ENCODE results near the gene SLC22A16. TPM values are rescaled to one million over a fixed set of nuclear protein-coding genes. Genes with fewer than 3 reads are reported as not detected.
A peak's percentile ranks its signal among the peaks of the same experiment; 100 is the strongest.
"Not testable (repeated sequence)": the region's sequence is repeated elsewhere in the genome, so short reads cannot be mapped to it uniquely, and the experiment has no call there.

Gene SLC22A16
- not detected for total RNA-seq

DNA sequence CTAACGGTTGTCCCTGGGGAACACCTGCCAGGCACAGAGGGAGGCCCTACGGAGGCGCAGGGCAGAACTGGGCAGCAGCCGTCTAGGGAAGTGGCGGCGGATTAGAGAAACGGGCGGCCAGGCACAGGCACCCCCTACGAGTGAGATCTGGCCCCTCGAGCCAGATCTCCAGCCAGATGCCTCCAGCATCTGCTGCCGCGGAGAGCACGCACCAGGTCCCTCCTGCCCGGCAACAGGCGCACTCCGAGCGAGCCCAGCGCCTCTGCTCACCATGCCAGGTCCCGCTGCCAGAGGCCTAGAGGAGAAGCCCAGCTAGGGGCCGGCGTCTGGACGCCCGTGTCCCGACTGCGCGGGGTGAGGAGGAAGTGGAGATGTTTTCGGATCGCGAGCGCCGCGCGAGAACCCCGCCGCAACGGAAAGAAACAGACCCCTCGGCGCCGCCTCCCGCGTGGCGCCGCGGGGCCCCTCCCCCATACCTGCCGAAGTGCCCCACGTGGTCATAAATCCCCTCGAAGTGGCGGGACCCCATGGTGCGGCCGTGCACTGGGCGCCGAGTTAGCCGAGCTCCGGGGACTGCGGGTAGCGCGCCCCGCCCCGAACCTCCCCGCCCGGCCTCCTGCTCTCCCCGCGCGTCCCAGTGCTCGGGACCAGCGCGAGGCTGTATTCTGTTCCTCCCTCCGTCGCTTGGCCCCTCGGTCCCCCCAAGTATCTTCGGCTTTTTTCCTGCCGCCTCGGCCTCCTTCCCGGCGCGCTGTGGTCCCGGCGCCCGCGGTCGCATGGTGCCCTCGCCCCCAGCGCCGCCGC, at the start of gene SLC22A16:
Gene SLC22A16 (minus strand): TSS at position 568 of the 804 bp plus-strand sequence. CDS start 39 bp downstream, at position 529.
- intact Hi-C loops (cut with micrococcal nuclease) = no loop called here
- no peak within 1 kb of the TSS for H3K27ac Mint-ChIP-seq
- H3K4me3 Mint-ChIP-seq = peak within 1 kb of the TSS; percentile 61
- DNase-seq = no peak
- no peaks in the 10 kb centered on the region for H3K36me3 Mint-ChIP-seq (ENCODE audit: low read depth)
- CTCF ChIA-PET = no interaction called here
- H3K4me1 Mint-ChIP-seq (ENCODE audit: low read depth) = peaks cover 8% of the 10 kb centered on the region
- peaks cover 37% of the 10 kb centered on the region for H3K27me3 Mint-ChIP-seq (ENCODE audit: low read depth)
- no peaks in the 10 kb centered on the region for H3K9me3 Mint-ChIP-seq

DNA sequence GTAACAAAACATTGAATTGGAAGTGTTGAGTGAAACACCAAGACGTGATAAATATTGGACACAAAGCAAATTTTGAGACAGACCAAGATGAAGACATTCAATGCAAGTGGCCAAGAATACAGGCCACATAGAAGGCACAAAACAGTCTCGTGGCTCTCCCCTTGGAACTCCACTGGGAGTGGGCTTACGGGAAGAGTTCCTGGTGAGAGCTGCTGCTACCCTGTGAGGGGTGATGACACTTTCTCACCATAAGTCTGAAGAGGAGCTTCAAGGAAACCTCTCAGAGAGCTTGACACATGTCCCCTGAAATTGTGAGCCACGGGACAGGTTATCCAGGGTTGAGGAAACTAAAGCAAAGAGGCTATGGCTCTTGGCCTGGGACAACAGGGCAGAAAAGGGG, 48.6 kb upstream of the SLC22A16 start:
- Mint-ChIP-seq H3K4me1 (ENCODE audit: low read depth) (no peaks in the 10 kb centered on the region), H3K9me3 (no peaks in the 10 kb centered on the region), H3K27ac (no peak overlapping the region), H3K4me3 (no peak overlapping the region), H3K27me3 (ENCODE audit: low read depth) (no peaks in the 10 kb centered on the region), H3K36me3 (ENCODE audit: low read depth) (no peaks in the 10 kb centered on the region)
- DNase-seq = no peak
- CTCF ChIA-PET = interaction anchor here (0.6 kb wide), 1 partner anchor 159 kb away, joined by 3 read pairs; no protein-coding TSS in a partner anchor
- intact Hi-C loops (cut with micrococcal nuclease) = loop anchor here (5.0 kb wide), 2 partner anchors 142 to 472 kb away; no protein-coding TSS in a partner anchor

GRCh38 chr6:110524305-110524704, 47.9 kb upstream of the SLC22A16 start:
- Mint-ChIP-seq H3K4me3 (no peak overlapping the region), H3K4me1 (ENCODE audit: low read depth) (no peaks in the 10 kb centered on the region), H3K27ac (no peak overlapping the region), H3K9me3 (no peaks in the 10 kb centered on the region), H3K36me3 (ENCODE audit: low read depth) (no peaks in the 10 kb centered on the region), H3K27me3 (ENCODE audit: low read depth) (no peaks in the 10 kb centered on the region)
- CTCF ChIA-PET = interaction anchor here (0.6 kb wide), 1 partner anchor 159 kb away, joined by 3 read pairs; no protein-coding TSS in a partner anchor
- intact Hi-C loops (cut with micrococcal nuclease) = no loop called here
- DNase-seq = no peak

- Mint-ChIP-seq H3K9me3 (no peaks in the 10 kb centered on the region), H3K27ac (no peak overlapping the region), H3K4me3 (no peak overlapping the region), H3K27me3 (ENCODE audit: low read depth) (no peaks in the 10 kb centered on the region), H3K36me3 (ENCODE audit: low read depth) (no peaks in the 10 kb centered on the region), H3K4me1 (ENCODE audit: low read depth) (no peaks in the 10 kb centered on the region)
- CTCF ChIA-PET = no interaction called here
- DNase-seq = no peak
- intact Hi-C loops (cut with micrococcal nuclease) = no loop called here
Measured at GRCh38 chr6:110523451-110524021, 47.1 kb upstream of the SLC22A16 start.

- no peak for DNase-seq
- no peaks in the 10 kb centered on the region for H3K36me3 Mint-ChIP-seq (ENCODE audit: low read depth)
- H3K27me3 Mint-ChIP-seq (ENCODE audit: low read depth) = peaks cover 4% of the 10 kb centered on the region
- CTCF ChIA-PET = no interaction called here
- H3K9me3 Mint-ChIP-seq = no peaks in the 10 kb centered on the region
- no peak overlapping the region for H3K4me3 Mint-ChIP-seq
- intact Hi-C loops (cut with micrococcal nuclease) = no loop called here
- H3K4me1 Mint-ChIP-seq (ENCODE audit: low read depth) = no peaks in the 10 kb centered on the region
- H3K27ac Mint-ChIP-seq = no peak overlapping the region
Measured at GRCh38 chr6:110522427-110522826, 46.0 kb upstream of the SLC22A16 start.

DNA sequence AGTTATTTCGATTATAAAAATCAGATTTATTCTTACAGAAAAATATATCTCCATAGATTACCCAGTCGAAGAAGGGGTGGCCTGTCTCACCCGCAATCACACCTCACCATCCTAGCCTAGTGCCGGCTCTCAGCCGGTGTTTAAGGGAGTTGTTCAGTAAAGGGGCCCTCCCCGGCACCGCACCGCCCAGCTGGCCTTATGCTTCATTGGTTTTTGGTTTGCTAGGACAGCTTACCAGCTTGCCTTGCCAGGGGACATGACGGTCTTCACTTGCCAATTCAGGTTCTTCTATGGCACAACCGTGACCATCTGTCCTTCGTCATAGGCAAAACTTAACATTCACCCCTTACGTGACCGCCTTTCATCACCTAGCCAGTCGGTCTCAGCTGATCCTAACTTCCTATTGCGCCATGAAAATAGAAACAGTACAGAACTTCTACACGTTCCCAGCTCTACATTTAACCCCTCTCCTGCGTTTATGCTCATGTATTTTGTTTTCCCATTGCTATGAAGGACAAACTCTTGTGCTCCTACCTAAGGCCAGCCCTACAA, 44.7 kb upstream of the SLC22A16 start:
- Mint-ChIP-seq H3K27ac (no peak overlapping the region), H3K36me3 (ENCODE audit: low read depth) (no peaks in the 10 kb centered on the region), H3K4me1 (ENCODE audit: low read depth) (no peaks in the 10 kb centered on the region), H3K4me3 (no peak overlapping the region), H3K27me3 (ENCODE audit: low read depth) (peaks cover 4% of the 10 kb centered on the region), H3K9me3 (no peaks in the 10 kb centered on the region)
- intact Hi-C loops (cut with micrococcal nuclease) = no loop called here
- DNase-seq = no peak
- CTCF ChIA-PET = no interaction called here

DNA sequence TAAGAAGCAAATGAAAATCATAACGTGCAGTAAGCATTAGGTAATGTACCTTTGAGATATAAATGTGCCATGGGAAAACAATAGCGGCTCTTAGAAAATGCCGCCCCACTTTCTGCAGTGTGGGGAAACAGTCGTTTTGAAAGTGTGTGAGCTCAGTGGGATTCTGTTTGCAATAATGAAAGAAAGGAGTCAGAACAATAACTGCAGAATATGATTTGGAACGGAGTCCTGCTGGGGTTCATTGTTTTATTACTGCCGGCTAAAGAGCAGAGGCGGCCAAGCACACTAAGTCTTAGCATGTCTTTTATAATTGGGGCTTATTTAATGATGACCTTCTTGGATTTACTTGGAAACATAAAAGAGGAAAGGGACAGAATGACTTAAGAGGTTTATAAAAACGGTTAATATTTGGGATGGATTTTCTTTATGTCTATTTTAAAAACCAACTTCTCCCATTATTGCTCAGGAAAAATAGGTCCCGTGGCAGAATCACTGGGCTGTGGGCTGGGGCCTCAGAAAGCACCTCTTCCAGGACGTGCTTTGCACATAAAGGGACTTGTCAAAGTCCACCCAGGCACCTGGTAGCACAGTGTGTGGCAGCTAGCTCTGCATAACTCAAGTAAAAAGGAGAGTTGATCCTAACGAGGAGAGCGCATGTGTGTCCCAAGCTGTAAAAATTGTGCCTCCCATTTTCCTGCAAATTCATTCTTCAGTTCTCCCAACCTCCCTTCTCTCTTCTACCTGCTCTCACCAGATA, 44.0 kb upstream of the SLC22A16 start:
- no peak overlapping the region for H3K27ac Mint-ChIP-seq

GRCh38 chr6:110517601-110518281, 41.3 kb upstream of the SLC22A16 start:
- Mint-ChIP-seq H3K4me1 (ENCODE audit: low read depth) (no peaks in the 10 kb centered on the region), H3K4me3 (no peak overlapping the region), H3K27ac (no peak overlapping the region), H3K27me3 (ENCODE audit: low read depth) (peaks cover 4% of the 10 kb centered on the region), H3K36me3 (ENCODE audit: low read depth) (no peaks in the 10 kb centered on the region), H3K9me3 (no peaks in the 10 kb centered on the region)
- intact Hi-C loops (cut with micrococcal nuclease) = no loop called here
- CTCF ChIA-PET = interaction anchor here (1.2 kb wide), 1 partner anchor 165 kb away, joined by 3 read pairs; no protein-coding TSS in a partner anchor
- no peak for DNase-seq

More for the DNA sequence above, 44.0 kb upstream of the SLC22A16 start:
- H3K9me3 Mint-ChIP-seq = no peaks in the 10 kb centered on the region
- no peak overlapping the region for H3K4me3 Mint-ChIP-seq
- H3K36me3 Mint-ChIP-seq (ENCODE audit: low read depth) = no peaks in the 10 kb centered on the region
- CTCF ChIA-PET = interaction anchor here (0.6 kb wide), 1 partner anchor 92 kb away, joined by 5 read pairs; no protein-coding TSS in a partner anchor
- intact Hi-C loops (cut with micrococcal nuclease) = no loop called here
- no peaks in the 10 kb centered on the region for H3K4me1 Mint-ChIP-seq (ENCODE audit: low read depth)
- H3K27me3 Mint-ChIP-seq (ENCODE audit: low read depth) = peaks cover 4% of the 10 kb centered on the region
- no peak for DNase-seq

GRCh38 chr6:110517034-110517433, 40.6 kb upstream of the SLC22A16 start:
- Mint-ChIP-seq H3K27me3 (ENCODE audit: low read depth) (peaks cover 4% of the 10 kb centered on the region), H3K9me3 (no peaks in the 10 kb centered on the region), H3K4me3 (no peak overlapping the region), H3K4me1 (ENCODE audit: low read depth) (no peaks in the 10 kb centered on the region), H3K36me3 (ENCODE audit: low read depth) (no peaks in the 10 kb centered on the region), H3K27ac (no peak overlapping the region)
- intact Hi-C loops (cut with micrococcal nuclease) = no loop called here
- CTCF ChIA-PET = no interaction called here
- no peak for DNase-seq

DNA sequence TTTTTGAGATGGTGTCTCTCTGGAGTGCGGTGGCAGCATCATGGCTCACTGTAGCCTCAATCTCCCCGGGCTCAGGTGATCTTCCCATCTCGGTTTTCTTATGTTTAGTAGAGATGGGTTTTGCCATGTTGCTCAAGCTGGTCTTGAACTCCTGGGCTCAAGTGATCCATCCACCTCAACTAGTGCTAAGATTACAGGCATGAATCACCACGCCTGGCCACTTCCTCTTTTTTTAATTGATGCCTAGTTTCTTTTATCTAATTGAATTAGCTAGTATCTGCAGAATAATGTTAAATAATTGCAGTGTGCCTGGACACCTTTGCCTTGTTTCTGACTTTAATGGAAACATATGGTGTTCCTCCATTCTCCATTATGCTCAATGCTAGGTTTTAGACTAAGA, 38.4 kb upstream of the SLC22A16 start:
- Mint-ChIP-seq H3K9me3 (no peaks in the 10 kb centered on the region), H3K27ac (no peak overlapping the region), H3K4me3 (no peak overlapping the region), H3K4me1 (ENCODE audit: low read depth) (no peaks in the 10 kb centered on the region), H3K27me3 (ENCODE audit: low read depth) (peaks cover 4% of the 10 kb centered on the region), H3K36me3 (ENCODE audit: low read depth) (no peaks in the 10 kb centered on the region)
- intact Hi-C loops (cut with micrococcal nuclease) = no loop called here
- CTCF ChIA-PET = interaction anchor here (0.6 kb wide), 1 partner anchor 150 kb away, joined by 5 read pairs; no protein-coding TSS in a partner anchor
- DNase-seq = no peak

DNA sequence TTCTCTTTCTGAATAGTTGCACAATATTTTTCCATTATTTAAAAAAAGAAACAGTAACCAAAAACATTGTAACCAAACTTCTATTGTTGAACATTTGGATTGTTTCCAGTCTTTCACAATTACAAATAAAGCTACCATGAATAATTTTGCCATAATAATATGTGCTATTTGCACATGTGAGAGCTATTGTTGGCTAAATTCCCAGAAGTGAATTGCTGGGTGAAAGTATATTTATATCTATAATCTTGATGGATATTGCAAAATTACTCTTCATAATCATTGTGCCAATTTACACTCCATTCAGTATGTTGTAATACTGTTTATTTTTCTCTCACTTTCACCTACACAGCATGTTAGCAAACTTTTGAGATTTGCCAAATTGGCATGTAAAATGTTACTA, 36.6 kb upstream of the SLC22A16 start:
- H3K9me3 Mint-ChIP-seq = no peaks in the 10 kb centered on the region
- H3K4me3 Mint-ChIP-seq = no peak overlapping the region
- H3K27me3 Mint-ChIP-seq (ENCODE audit: low read depth) = peaks cover 9% of the 10 kb centered on the region
- intact Hi-C loops (cut with micrococcal nuclease) = no loop called here
- no peaks in the 10 kb centered on the region for H3K36me3 Mint-ChIP-seq (ENCODE audit: low read depth)
- H3K27ac Mint-ChIP-seq = no peak overlapping the region
- DNase-seq = no peak
- CTCF ChIA-PET = no interaction called here
- no peaks in the 10 kb centered on the region for H3K4me1 Mint-ChIP-seq (ENCODE audit: low read depth)

DNA sequence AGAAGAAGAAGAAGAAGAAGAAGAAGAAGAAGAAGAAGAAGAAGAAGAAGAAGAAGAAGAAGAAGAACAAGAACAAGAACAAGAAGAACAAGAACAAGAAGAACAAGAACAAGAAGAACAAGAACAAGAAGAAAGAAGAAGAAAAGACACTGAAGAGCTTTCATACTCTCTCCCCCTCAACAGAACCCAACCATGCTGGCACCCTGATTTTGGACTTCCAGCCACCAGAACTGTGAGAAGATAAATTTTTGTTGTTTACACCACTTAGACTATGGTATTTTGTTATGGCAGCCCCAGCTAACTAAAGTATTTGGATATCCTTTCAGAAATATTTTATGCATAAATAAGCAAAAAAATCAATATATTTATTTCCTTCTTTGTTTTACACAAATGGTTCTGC, 36.1 kb upstream of the SLC22A16 start:
- H3K9me3 Mint-ChIP-seq; H3K27ac Mint-ChIP-seq; DNase-seq; CTCF ChIA-PET; intact Hi-C loops (cut with micrococcal nuclease); H3K36me3 Mint-ChIP-seq (ENCODE audit: low read depth); H3K4me3 Mint-ChIP-seq; H3K27me3 Mint-ChIP-seq (ENCODE audit: low read depth); H3K4me1 Mint-ChIP-seq (ENCODE audit: low read depth): not testable (repeated sequence)

All from activated naive CD4-positive, alpha-beta T cell treated with anti-CD3 and anti-CD28 coated beads for 36 hours (primary cell).